Ramos (cell line): Measurements from ENCODE around the gene FANCF.
"Not testable (repeated sequence)": the region's sequence is repeated elsewhere in the genome, so short reads cannot be mapped to it uniquely, and the experiment has no call there.

Source experiments
- in situ Hi-C: fragments of 300-500 bp; cut with MboI; formaldehyde crosslinking; loops from one replicate; pipeline ENCODE4 v1.14.3; 2022; ENCODE audit warnings: low sequenced_read_pairs; ENCODE audit not compliant: unreplicated experiment

FANCF gene

GRCh38 chr11:22625448-22626287, at the start of gene FANCF:
Gene FANCF (minus strand): TSS chr11:22625823. CDS start chr11:22625810, 13 bp downstream.
- in situ Hi-C loops: no loop called here

DNA sequence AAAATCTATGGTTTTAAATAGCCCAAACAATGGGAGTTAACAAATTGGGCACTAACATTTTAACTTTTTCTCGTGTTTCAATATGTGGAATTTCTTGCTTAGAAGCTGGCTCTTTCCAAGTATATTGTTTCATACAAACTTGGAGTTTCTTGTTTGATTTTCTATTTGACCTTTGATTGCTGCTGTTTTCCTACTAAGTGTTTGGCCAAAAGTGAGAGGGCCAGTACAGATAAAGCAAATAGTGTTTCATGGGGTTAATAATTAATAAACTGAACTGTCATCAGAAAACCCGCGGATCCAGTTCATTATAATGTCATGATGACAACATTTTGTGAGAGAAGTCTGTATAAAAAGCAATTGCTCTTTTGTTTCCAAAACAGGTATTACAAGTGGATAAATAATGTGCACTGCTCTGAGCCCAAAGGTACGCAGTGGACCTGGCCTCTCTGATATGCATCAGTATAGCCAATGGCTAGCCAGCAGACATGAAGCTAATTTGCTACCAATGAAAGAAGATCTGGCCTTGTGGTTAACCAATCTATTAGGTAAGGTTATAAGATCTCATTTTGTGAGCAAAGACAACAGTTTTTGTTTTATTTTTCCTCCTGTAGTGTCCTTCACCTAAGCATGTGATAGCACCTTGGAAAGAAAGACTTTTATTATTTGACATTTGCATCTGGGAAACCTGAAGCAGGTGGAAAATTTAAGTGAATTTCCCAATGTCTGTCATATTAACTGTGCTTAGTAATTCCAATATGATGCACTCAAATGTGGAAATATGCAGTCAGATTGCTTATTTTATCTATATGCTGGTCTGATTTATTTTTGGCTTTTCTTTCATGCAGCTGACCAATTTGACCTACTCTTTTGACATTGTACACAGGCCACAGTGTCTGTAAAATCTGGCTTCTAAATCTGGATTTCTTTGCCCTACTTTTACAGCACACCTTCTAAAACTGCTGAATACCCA, 49.1 kb upstream of the FANCF start:
- in situ Hi-C loops: no loop called here

DNA sequence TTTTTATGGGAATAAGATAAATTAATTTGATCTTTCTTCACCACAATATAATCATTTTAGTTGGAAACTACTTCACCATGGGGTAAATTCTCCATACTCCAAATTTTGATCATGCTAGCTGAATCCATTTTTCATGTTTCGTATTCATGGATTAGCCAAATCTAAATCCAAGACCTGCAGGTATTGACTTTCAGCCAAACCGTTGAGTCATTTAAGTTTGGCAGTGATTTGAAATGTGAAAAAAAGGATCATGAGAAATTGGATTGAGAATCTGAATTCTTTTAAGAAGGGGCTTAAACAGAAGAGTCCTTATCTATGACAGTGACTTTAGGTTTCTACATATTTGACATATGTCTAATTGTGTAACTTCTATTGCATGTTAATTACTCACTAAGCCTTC, 46.1 kb upstream of the FANCF start:
- in situ Hi-C loops: no loop called here

GRCh38 chr11:22670830-22671229, 45.2 kb upstream of the FANCF start:
- in situ Hi-C loops: no loop called here

DNA sequence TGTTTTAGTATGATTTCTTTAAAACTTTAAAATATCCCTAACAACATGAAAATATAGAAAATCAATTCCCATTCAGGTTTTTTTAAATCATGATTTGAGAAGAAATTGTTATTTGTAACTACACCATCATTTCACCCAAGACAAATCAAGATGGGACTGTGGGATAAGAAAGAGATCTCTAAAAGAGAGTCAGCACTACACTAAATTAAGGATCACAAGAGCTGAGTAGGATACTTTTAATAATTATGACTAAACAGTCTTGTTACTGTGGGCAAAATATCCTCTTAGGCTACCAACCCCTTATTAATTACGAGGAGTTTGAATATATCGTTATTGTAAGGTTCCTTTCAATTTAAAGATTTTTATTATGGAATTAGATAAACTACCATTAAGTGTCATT, 43.7 kb upstream of the FANCF start:
- in situ Hi-C loops: no loop called here

GRCh38 chr11:22668005-22668796, 42.6 kb upstream of the FANCF start:
- in situ Hi-C loops: no loop called here

DNA sequence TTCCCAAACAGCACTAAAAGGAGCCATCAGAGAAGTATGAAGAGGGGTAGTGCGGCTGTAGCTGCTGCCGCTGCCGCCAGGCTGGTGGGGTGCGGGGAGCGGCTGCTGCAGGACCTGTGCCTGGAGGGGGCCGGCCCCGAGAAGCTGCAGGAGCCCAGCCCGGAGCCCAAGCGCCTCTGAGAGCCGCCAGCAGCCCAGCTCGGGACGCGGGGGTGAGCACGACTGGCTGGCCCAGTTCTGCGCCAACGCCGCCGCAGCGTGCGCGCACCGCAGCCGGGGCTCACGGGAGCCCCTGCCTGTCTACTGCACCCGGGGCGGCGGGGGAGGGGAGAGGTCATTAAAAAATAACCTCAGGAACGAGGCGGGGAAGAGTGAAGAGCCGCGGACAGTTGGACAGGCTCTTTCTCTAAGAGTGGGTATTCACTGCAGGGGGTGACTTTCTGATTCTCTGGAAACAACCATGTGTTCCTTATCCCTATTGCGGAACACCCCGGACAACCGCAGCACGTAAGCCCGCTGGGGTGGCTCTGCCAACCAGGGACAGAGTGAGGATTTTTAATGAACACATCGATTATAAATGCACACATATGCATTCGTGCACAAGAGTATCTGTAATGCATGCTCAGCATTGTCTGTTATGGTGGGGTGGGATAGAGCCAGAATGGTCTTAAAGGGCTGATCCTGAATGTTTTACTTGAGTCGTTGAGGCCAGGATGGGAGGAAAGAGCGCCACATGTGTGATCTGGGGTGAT, 41.2 kb upstream of the FANCF start:
- in situ Hi-C loops: no loop called here

GRCh38 chr11:22666325-22666687, 40.7 kb upstream of the FANCF start, which contains the start of gene GAS2:
Gene GAS2 (plus strand): TSS chr11:22666611. CDS start chr11:22674870, 8,259 bp downstream.
- in situ Hi-C loops: no loop called here

DNA sequence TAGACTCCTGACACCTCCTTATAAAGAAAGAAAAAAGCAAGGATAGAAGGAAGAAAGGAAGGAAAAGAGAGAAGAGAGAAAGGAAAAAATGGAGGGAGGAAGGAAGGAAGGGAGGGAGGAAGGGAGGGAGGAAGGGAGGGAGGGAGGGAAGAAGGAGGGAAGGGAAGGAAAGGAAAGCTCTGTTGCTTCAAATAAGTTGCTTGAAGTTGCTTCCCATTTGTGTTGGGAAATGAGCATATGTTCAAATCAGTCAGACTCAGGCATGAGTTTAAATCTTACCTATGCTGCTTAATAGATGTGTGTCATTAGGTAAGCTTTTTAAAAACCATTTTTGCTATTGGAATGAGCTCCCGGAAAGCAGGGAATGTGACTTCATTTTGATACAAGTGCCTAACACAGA, 34.2 kb upstream of the FANCF start:
- in situ Hi-C loops: no loop called here

DNA sequence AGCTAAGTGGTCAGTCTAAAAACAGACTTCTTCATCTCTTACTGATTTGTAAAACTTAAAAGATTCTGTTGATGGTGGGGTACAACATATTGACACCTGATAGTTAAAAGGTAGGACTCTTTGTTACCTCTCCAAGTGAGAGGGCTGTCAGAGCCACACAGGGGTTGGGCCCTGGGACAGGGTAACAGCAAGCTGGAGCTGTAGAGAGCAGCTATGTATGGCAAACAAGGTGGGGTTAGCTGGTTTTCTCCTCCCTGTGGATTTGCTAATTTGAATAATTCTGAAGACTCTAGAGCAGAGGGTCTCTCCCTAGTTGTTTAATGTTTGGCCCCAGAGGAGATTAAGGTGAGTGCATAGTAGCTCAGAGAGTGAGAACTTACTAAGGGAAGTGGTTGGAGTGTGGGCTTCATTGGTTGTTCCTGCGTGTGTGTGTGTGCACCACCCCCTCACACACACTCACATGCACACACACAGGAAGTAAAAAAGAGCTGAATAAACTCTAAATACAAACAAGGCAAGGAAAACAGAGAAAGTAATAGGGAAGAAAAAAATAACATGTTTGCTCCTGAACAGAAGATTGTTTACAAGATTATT, 31.6 kb upstream of the FANCF start:
- in situ Hi-C loops: no loop called here

DNA sequence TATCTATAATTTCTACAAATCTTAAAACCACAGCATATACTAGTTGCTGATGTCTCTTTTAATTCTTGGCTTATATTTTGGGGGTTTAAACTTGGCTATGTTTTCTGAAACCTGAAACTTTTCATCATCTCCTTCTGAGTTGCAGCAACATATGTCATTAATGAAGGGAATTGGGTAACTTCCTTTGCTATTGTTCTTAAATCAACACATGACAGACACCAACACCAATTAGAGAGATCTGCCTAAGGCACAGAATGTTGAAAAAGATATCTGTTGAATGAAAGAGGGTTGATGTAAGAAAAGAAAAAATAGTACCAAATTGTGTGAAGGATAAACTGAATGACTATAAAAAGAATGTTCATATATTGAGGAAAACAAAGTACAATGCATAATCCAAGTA, 30.5 kb upstream of the FANCF start:
- in situ Hi-C loops: no loop called here

DNA sequence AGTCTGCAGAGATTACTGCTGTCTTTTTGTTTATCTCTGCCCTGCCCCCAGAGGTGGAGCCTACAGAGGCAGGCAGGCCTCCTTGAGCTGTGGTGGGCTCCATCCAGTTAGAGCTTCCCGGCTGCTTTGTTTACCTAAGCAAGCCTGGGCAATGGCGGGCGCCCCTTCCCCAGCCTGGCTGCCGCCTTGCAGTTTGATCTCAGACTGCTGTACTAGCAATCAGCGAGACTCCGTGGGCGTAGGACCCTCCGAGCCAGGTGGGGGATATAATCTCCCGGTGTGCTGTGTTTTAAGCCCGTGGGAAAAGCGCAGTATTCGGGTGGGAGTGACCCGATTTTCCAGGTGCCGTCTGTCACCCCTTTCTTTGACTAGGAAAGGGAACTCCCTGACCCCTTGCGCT, 26.7 kb upstream of the FANCF start:
- in situ Hi-C loops: not testable (repeated sequence)

GRCh38 chr11:22641559-22641958, 15.9 kb upstream of the FANCF start:
- in situ Hi-C loops: no loop called here

GRCh38 chr11:22640862-22641261, 15.2 kb upstream of the FANCF start:
- in situ Hi-C loops: no loop called here

DNA sequence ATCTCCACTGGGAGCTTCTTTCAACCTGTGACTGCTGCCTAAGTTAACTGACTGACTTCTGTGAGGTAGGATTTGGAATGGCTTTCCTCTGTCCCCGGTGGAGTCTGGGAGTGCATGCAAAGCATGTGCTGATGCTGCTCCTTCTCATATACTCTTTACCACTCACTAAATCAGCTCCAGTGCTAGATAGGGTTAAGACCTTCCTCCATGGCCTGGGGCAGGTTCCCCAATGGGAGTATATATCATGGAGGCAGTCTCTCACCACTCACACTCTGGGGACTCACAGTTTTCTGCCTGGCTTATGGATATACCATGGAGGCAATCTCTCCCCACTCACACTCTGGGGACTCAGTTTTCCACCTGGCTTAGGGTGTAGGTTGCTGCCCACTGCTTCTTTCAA, 10.1 kb upstream of the FANCF start:
- in situ Hi-C loops: no loop called here

DNA sequence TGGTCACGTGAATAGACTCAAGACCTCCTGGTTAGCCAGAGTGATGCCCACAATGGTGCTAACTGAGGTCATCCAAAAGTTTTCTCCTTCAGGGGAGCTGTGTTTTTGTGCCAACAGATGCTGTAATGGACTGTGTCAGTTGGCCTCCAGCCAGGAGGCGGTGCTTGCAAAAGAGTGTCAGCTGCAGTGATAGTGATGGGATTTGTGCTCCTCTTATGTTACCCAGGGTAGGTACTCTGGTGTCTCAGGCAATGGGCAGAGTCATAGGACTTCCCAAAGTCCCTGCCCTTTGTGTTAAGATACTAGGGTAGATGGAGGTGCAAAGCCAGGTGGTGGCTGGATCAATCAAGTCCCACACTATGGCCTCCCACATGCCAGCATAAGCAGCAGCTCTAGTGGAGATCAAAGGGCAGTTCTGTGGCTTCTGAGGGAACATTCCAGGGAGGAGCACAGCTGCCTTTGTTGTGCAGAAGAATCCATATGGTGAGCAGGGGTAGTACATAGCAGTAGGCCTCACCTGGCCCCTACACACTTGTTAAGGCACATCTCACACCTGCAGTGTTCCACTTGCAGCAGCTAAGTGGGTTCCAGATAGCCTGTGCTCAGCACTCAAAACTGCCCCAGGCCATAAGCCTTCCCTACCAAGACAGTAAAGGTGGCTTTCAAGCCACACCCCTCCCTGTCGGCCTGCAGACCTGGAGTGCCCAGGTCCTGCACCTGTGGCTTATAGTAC, 9.4 kb upstream of the FANCF start:
- in situ Hi-C loops: no loop called here

DNA sequence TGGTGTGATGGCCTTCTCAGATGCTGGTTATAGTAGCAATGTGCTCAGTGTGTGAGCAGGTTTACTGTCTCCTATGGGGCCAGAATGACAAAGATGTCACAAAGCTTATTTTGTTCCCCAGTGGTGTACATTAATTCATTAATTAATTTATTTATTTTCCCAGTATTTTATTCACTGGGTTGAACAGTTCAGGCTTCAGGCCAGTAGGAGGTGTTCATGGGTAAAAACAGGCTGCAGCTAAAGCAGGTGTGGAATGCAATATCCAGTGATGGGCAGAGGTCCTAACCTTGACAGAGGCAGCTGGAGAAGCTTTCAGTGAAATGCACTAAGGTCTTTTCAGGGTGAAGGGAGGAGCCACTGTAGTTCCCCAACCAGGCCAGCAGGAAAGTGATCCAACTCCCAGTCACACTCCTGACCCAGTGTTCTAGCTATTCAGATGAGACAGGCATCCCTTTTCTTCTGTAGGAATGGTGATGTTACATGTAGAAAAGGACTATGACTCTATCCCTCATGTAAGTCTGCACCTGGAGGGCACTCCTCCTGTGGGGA, 7.8 kb upstream of the FANCF start:
- in situ Hi-C loops: no loop called here

- in situ Hi-C loops: no loop called here
Observed at GRCh38 chr11:22627421-22627820, 1.8 kb upstream of the FANCF start.
